HG03135 (cell line): ENCODE data around the gene PTPRM.

Experiments used
- ATAC-seq: cut with Tn5 transposase; IDR thresholded peaks from one replicate; pipeline ENCODE4 v1.9.1; 2021; ENCODE audit warnings: mild to moderate bottlenecking, moderate library complexity; ENCODE audit not compliant: unreplicated experiment

PTPRM gene

DNA sequence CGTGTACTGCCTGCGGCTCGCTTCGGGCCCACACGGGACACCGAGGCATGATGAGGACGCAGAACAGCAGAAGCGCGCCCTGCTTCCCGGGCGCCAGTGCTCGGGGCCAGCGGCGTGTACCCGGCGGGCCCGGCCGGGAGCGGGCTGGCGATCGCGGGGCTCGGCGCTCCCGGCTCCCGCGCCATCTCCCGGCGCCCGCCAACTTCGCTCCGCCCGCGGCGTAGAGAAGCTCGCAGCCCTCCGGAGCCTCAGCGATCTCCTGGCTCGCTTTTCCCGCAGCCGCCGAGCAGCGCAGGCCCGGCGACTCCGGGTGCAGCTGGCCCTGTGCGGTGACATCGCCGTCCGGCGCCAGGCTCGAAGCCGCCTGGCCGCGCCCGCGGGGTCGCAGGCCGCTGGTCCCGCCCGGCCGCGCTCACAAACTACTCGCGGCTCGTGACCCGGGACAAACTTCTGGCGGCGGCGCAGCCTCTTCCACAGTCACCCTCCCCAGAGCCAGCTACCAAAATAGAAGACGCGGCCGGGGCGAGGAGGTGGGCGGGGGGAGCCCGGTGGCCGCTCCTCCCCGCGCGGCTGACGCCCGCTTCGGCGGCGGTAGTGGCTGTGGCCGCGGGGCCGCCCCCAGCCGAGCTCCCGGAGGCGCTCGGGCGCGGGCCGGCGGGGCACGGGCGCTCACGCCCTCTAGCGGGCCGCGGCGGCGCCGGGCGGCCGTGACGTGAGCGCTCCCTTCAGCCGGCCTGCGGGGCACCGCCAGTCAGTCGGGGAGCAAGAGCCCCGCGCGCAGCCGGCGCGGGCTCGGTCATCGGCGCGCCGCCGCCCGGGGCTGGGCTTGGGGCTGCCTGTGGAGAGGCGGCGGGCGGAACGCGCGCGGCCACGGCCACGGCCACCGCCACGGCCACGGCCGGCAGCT is at the start of gene PTPRM:
Gene PTPRM (plus strand): TSS at position 750 of the 907 bp plus-strand sequence. CDS start 503 bp downstream, outside the sequence.
- ATAC-seq, result peak; percentile 84

DNA sequence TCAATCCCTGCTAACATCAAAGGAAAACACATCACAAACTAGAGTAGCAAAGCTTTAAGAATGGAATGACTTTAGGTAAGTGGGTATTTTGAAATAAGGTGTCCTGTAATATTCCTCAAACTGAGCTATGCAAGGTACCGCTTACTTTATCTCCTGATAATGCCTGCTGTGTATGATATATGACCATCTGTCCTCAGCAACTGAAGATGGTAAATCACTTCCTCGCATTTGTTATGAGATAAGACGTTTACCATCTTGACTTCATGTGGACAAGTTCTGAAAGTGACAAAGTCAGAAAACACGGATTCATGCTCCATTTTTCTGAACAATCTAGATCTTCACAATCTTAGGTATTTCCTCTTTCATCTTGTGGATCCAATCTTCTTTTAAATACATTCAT is 49.3 kb upstream of the PTPRM start:
- no peak for ATAC-seq

DNA sequence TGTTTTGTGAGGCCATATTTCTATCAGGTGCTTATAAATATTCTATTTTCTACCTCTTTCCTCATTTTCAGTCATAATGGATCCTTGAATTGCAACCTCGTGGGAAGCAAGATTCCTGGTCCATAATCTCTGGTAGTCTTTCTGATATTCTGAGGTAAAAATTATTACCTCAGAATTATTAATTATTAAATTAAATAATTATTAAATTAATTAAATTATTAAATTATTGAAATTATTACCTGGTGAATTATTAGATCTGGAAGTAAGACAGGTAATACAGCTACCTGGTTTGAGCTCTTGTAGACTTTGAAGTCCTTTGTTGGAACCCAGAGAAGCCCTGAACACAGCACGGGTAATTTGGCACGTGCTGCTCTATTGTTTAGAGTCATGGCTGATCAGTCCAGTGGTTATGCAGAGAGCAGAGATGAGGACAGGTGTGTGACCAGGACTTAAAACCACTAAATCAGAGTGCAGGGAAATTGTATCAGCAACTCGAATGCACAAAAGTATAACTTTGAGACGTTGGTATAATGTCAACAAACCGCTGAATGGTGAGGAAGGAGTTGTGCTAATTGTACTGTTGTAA is 46.8 kb upstream of the PTPRM start:
- ATAC-seq, result no peak

DNA sequence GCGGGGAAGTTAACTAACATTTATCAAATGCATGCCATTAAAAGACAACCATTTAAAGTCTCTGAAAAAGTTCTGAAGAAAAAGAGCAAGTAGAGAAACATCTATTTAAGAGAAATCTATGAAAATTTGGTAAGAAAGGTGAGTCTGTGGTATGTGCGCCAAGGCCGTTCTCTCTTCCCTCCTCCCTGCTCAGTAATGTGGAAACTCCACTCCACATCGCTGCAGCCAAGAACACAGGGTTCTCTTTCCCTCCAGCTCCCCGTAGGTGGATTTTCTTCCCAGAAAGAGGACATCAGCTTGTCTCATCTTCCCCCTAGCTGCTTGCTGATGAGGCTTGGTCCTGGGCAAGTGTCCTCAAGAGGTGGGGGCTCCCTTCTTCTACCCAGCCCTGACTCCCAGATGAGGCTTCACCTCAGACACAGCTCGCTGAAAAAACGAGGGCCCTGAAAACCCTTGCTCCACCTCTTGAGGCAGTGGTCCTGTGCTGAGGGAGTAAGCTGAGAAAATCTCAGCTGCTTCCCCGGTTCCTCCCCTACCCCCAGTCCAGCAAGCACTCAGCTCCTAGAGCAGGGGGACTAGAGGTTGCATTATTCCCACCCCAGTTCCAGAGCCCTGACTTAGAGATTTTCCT is 45.8 kb upstream of the PTPRM start:
- no peak for ATAC-seq

DNA sequence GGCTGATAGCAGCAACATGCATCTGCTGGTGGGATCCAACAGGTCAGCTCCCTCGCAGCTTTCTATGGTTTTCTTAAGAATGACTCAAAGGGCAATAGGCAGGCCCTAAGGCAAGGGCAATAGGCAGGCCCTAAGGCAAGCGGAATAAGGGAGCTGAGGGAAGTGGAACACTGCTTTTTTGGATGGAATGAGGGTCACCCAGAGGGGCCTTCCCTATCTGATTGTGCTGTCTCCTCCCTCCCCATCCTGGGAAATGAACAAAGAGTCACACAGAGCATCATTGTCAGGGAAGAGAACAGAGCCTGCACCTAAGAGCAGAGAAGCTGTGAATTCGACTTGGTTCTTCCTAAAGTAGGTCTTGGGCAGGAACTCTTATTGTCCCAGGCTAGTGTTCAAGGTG is 43.3 kb upstream of the PTPRM start:
- no peak for ATAC-seq

DNA sequence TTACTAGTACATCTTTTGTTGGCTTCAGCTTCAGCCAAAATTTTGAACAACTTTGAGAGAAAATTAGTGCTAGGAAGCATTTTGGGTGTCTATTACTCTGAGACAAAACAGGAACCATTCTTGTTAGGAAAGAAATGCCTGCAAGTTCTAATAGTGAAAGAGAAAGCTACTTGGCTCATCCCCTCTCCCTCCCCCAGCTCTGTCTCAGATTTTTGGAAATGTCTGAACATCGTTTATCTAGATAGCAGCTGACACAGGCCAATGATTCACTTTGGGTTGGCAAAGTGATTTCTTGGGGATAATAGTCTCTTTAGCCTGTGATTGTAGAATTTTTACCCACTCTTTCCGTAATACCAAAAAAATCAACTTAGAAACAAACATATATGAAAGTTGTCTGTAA is 42.3 kb upstream of the PTPRM start:
- no peak for ATAC-seq

DNA sequence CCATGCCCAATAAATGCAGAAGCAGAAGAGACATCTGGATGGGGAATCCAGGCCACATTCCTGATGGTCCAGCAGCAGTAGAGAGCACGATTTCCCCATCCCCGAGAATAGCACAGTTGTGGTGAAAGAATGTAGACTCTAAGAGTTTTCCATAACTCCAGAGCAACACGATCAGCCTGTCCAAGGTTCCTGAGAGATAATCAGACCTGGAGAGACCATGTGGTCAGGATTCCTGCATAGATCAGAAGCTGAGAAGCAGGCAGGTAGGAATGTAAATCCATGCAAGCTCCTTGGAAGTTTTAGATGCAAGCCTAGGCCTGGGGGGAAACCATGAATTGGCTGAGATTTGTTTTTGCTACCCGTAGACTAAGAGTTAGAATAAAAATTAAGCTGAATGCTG is 34.2 kb upstream of the PTPRM start:
- ATAC-seq, result no peak

DNA sequence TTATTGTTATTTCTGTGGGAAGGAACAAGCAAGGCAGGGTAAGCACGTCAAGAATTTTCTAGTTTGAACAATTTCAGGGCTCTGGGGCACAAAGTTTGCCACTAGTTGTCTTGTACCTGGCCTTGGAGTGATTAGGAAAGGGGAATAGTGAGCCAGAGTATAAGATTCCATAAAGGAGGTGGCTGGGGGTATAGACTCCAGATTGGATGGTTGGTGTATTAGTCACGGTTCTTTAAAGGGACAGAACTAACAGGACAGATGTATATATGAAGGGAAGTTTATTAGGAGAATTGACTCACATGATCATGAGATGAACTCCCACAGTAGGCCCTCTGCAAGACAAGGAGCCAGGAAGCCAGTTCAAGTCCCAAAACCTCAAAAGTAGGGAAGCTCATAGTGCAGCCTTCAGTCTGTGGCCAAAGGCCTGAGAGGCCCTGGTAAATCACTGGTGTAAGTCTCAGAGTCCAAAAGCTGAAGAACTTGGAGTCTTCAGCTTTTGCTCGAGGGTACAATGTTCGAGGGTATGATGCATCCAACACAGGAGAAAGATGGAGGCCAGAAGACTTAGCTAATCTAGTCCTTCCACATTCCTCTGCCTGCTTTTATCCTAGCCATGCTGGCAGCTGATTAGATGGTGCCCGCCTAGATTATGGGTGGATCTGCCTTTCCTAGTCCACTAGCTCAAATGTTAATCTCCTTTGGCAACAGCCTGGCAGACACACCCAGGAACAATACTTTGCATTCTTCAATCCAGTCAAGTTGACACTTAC is 31.5 kb upstream of the PTPRM start:
- ATAC-seq, result no peak

DNA sequence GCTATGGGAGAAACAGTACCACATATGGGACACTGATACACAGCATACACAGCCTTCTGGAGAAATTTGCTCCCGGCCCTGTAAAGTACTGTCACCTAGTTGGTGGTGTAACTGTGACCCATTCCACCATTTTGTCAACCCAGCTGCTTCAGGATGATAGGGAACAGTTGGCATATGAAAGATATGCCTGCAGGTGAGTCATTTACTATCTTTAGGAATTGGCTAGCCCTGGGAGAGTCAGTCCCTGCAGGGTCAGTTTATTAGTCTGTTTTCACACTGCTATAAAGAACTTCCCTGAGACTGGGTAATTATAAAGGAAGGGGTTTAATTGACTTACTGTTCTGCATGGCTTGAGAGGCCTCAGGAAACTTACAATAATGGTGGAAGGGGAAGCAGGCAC is 30.0 kb upstream of the PTPRM start:
- no peak for ATAC-seq

DNA sequence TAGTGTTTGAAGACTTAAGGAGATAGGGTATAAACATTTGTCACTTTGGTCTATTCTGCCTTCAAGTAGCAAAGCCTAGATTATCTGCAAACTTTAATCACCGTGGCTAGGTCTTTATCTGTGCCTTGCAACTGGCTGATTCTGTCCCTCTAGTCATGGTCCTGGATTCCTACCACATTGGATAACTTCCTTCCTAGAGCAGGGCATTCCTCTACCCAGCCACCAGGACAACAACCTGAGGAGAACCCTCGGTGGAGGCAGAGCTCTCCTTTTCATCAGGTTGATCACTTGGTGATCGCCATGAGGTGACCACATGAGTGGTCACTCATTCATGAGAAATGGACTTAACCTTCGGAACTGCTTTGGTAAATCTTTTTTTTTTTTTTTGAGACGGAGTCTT is 25.3 kb upstream of the PTPRM start:
- no peak for ATAC-seq

DNA sequence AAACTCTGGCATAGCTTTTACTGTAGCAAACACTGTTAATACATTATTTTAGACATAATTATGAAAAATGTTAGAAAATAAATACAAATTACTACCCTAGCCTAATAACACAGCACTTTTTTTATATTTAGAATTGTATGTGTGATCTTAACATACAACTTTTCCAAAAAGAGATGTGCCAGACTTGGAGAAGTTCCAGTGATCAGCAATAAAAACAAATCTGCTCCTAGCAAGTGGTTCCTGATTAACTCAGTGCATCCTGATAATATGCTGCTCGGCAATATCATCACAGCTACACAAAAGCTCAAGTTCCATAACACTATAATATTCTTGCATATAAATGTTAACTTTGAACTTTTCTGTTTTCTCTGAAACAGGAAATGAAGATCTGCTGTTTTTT is 22.4 kb upstream of the PTPRM start:
- ATAC-seq, result no peak

DNA sequence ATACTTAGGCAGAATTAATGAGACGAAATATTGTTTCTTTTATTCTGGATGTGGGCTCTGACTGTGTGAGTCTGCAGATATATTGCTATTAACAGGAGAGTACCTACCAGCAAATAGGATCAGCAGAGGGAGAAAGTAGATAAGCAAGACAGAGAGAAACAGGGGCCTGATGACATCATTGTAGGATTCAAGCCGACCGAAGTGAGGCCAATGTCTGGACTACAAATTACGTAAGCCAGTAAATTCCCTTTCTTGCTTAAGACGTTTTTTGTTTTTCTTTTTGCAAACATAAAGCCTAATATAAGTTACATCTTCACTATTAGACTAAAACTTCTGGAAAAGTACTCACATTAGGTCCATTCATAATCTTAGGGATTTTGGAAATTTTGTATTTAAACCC is 21.4 kb upstream of the PTPRM start:
- no peak for ATAC-seq

DNA sequence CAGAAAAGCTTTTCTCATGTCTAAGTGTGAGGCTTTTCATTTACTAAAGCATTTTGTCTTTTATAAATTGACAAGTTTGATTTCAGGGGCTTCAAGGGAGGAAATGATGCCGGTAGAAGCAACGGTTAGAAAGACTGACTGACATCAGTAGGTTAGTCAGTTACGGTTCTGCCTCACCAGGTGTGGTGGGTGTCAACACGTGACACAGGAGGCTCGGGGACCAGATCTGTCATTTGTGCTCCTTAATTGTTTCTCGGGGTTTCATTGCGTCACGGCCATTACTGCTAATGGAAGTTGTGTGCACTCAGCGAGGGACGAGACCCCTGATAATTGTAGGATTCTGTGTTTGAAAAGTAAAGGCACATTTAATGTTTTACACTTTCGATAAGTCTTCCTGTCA is 18.9 kb upstream of the PTPRM start:
- no peak for ATAC-seq

DNA sequence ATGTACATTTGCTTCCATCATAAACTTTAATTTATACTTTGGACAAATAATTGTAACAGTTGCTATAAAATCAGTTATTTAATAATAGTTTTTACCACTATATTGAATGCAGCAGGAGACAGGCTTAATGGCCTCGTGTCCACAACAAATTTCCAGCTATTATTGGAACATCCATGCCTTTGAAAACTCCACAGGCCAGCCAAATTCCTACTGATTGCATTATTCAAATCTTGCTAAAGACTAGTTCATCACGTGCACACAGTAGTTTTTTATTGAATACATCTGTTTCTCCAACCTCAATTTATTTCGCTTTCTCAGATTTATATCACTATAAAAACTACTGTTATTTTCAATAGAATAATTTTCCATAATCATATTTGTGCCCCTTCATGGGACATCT is 18.4 kb upstream of the PTPRM start:
- ATAC-seq, result no peak

DNA sequence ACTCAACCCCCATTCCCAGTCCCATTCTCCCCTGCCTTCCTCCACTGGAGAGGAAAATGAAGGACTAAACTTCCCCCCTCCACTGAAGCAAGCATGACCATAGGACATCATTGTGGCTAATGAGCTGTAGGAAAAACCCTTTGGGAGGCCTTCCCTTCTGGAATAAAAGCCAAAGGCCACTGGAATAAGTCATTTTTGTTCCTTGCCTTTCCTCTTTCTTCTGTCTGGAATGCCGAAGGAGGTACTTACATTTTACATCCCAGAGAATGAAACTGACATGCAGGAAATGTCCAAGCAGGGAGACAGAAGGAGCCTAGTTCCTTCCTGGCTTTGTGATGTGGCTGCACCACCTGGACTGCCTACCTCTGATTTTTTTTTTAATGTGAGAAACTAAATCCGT is 9.1 kb upstream of the PTPRM start:
- ATAC-seq, result no peak

DNA sequence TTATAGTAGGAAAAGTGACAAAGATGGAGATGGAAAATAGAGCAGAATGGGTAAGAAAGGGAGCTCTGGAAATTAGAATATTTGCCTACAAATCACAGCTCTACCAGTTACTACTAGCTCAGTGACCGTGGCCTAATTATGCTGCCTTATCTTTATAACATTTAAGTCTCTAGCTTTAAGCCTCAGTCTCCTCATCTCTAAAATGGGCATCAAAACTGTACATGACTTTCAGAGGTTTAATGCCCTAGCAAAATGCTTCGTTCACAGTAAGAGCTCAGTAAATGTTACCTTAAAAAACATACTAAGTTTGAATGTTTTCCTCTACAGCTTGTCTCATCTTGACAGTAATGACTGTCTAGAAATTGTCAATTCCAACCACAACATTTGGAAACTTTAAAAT is 8.3 kb upstream of the PTPRM start:
- ATAC-seq, result no peak

DNA sequence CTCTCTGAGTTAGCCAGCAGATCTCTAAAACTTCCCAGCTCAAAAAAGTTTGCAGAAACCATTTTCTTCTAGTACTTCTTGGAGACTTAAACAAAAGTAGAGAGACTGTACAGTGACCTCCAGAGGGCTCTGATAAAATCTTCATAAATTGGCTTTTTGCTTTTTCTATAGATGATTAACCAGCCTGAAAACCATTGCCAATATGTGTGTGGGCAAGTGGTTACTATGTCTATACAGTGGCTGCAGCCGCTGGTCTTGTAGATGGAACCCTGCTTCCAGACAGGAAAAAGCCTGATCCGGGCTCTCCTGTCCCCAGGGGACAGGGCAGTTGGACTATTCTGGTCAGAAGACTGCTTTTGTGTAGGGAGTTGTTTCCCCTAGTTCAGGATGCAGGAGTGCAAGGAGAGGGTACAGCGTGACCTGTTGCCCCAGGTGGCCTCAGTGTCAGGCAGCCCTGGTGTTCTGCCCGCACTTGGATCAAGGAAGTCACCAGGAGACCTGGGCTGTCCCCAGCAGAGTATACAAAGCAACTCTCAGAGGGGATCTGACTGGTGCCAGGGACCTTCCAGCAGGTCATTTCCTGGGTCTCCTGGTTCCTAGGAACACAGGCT is 7.3 kb upstream of the PTPRM start:
- no peak for ATAC-seq

DNA sequence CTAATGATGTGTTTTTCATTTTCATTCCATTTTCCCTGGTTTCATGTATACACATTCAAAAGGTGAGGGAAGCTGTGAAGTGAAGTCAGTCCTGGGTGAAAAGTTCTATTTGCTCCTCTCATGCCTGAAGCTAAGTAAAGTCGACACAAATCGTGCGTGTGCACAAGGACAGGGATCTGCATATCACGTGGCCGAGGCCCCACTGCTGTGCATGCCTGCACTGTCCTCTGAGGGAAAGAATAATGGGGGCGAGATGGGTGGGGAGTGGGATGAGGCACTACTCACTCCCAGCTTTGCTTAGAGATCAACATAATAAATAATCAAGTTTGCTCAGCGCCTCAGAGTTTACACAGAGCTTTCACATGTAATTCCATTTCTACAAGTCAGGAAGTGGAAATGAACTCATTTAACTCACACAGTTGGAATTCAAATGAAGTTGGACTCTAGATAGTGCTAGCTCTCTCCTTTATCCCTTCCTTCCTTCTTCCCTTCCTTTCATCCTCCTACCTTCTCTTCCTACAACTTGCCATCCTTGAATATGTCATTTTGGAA is 5.1 kb upstream of the PTPRM start:
- no peak for ATAC-seq

DNA sequence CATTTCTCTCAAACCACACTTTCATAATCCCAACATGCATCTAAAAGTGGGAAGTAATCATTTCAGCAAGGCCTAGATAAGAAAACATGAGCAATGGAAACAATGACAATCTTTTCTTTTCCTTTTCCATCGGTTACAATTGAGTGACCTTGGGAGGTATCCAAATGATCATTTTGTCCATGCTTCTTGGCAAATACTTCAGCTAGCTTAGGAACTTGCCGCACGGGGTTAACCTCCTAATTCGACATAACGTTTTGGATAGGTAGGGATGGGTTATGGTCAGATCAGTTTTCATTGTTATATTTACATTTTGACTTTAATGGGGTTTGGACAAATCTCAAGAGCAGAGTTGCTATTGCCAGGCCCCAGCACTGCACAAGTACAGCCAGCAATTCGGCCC is 4.6 kb upstream of the PTPRM start:
- ATAC-seq, result no peak

DNA sequence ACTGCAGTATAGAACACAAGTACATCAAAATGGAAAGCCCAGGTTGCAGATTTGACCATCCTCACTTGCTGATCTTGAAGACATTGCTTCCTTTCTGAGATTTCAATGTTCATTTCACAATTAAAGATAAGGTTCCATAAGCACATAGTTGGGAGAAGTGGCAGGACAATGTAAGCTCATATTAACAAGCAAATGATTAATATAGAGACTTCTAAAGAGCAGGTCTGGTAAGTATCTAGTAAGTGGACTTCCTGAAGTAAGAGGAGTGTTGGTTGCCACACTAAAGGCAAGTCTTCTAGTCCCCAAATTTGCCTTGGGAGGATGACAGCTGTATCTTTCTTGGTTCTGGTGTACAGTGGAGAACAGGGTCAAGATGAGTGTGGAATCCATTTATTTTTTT is 1.4 kb upstream of the PTPRM start:
- ATAC-seq, result no peak

DNA sequence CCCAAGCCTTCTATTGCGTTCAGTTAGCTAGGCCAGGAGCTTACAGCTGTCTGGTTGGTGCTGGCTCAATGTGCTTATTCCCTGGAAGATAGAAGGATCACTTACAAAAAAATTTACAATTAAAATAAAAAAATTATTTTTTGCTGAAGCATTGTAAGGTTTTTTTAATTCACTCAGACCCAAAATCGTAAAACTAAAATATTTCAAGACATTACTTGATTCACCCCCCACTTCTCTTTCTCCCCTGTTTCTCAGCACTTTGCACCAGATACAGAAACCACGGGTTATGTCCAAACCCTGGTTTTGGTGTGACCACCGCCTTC is 911 bp upstream of the PTPRM start:
- no peak for ATAC-seq
